ENCODE data around the gene RAE1. TPM values are rescaled to one million over a fixed set of nuclear protein-coding genes. Genes with fewer than 3 reads are reported as not detected.
A peak's percentile ranks its signal among the peaks of the same experiment; 100 is the strongest.

RAE1 gene
- total RNA-seq, 1 donor from 2014 or later: 24.7 TPM

GRCh38 chr20:57394121-57395082 lies 43.3 kb downstream of the RAE1 start:
- Mint-ChIP-seq H3K4me3 (ENCODE audit: unreplicated experiment) (no peak overlapping the region), H3K4me1 (ENCODE audit: unreplicated experiment) (peaks cover 64% of the 10 kb centered on the region), H3K36me3 (ENCODE audit: unreplicated experiment) (peaks cover 16% of the 10 kb centered on the region), H3K9me3 (ENCODE audit: unreplicated experiment) (no peaks in the 10 kb centered on the region), H3K27ac (ENCODE audit: unreplicated experiment) (no peak overlapping the region), H3K27me3 (ENCODE audit: unreplicated experiment) (no peaks in the 10 kb centered on the region)
- no peak for DNase-seq (ENCODE audit: extremely low spot score, unreplicated experiment)
- TF ChIP-seq CTCF (IDR thresholded peaks at IDR 0.05): no peak

- Mint-ChIP-seq H3K4me1 (ENCODE audit: unreplicated experiment) (peaks cover 69% of the 10 kb centered on the region), H3K9me3 (ENCODE audit: unreplicated experiment) (no peaks in the 10 kb centered on the region), H3K27ac (ENCODE audit: unreplicated experiment) (peak overlapping the region; percentile 44), H3K27me3 (ENCODE audit: unreplicated experiment) (no peaks in the 10 kb centered on the region), H3K4me3 (ENCODE audit: unreplicated experiment) (no peak overlapping the region), H3K36me3 (ENCODE audit: unreplicated experiment) (peaks cover 16% of the 10 kb centered on the region)
- no peak for TF ChIP-seq CTCF (IDR thresholded peaks at IDR 0.05)
- no peak for DNase-seq (ENCODE audit: extremely low spot score, unreplicated experiment)
Observed at GRCh38 chr20:57395111-57395966, 44.3 kb downstream of the RAE1 start.

GRCh38 chr20:57396212-57396983 lies 45.3 kb downstream of the RAE1 start:
- Mint-ChIP-seq H3K36me3 (ENCODE audit: unreplicated experiment) (peaks cover 16% of the 10 kb centered on the region), H3K9me3 (ENCODE audit: unreplicated experiment) (no peaks in the 10 kb centered on the region), H3K27me3 (ENCODE audit: unreplicated experiment) (no peaks in the 10 kb centered on the region), H3K4me1 (ENCODE audit: unreplicated experiment) (peaks cover 69% of the 10 kb centered on the region), H3K27ac (ENCODE audit: unreplicated experiment) (peak overlapping the region; percentile 44), H3K4me3 (ENCODE audit: unreplicated experiment) (no peak overlapping the region)
- no peak for DNase-seq (ENCODE audit: extremely low spot score, unreplicated experiment)
- no peak for TF ChIP-seq CTCF (IDR thresholded peaks at IDR 0.05)

DNA sequence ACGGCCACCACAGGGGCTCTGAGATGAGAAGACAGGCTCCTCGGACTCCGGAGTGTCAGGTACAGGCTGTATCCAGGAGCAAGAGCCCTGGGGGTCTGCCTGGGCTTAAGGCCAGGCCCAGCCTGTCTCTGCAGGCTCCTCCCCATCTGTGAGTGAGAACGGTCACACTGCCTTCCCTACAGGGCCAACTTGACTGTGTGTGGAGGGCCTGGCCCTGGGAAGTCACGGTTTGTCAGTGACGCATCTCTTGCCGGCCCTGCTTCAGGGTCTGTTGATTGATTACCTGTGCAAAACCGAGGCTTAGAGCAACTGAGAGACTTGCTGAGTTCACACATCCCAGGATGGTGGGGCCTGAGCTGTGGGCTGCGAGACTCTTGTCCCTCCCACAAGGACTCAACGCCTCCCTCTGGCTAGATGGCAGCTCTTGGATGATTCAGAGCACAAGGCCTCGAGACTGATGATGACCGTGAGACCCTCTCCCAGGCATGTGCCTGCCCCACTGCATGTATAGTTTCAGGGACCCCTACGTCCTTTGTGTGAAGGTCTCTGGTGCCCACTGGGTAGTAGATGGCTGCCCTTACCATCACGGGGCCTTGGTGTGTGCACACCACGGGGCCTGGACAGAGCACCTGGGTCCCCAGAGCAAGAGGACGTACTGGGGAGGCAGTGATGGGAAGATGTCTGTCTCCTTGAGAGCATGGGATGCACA lies 46.1 kb downstream of the RAE1 start:
- no peak overlapping the region for H3K4me3 Mint-ChIP-seq (ENCODE audit: unreplicated experiment)
- no peak for TF ChIP-seq CTCF (IDR thresholded peaks at IDR 0.05)
- H3K4me1 Mint-ChIP-seq (ENCODE audit: unreplicated experiment): peaks cover 69% of the 10 kb centered on the region
- peaks cover 18% of the 10 kb centered on the region for H3K36me3 Mint-ChIP-seq (ENCODE audit: unreplicated experiment)
- H3K27ac Mint-ChIP-seq (ENCODE audit: unreplicated experiment): no peak overlapping the region
- no peaks in the 10 kb centered on the region for H3K27me3 Mint-ChIP-seq (ENCODE audit: unreplicated experiment)
- DNase-seq (ENCODE audit: extremely low spot score, unreplicated experiment): no peak
- no peaks in the 10 kb centered on the region for H3K9me3 Mint-ChIP-seq (ENCODE audit: unreplicated experiment)

Data from osteocyte (in vitro differentiated cells).